HepG2 (cell line): ENCODE data around the gene MAPK13.

Source experiments
- ATF7 ChIP-seq, 2 experiments: fragments of 450-650 bp in 1 of 2; sonication (generic) in 1 of 2; formaldehyde crosslinking in 1 of 2; IDR thresholded peaks; 2 replicates each; pipeline versions ENCODE4 v1.4.0 to v1.6.1; 2016 to 2020; ENCODE audit warnings: antibody characterized with exemption in 1 of 2, mild to moderate bottlenecking in 1 of 2, missing genetic modification reagents in 1 of 2
- EHMT2 ChIP-seq: fragments of 200-600 bp; sonication (generic); IDR thresholded peaks from 2 replicates; pipeline ENCODE4 v1.7.0; 2017; ENCODE audit warnings: antibody characterized with exemption, low read depth, low read length, borderline replicate concordance
- GFI1 ChIP-seq: sonication (generic); formaldehyde crosslinking; IDR thresholded peaks from 2 replicates; pipeline ENCODE4 v1.5.0; 2020; ENCODE audit warnings: missing genetic modification reagents, mild to moderate bottlenecking, borderline replicate concordance
- KDM4B ChIP-seq: sonication (generic); formaldehyde crosslinking; IDR thresholded peaks from 2 replicates; pipeline ENCODE4 v1.4.0; 2020; ENCODE audit warnings: missing genetic modification reagents
- PITX1 ChIP-seq: sonication (generic); formaldehyde crosslinking; IDR thresholded peaks from 2 replicates; pipeline ENCODE4 v1.5.1; 2020; ENCODE audit warnings: mild to moderate bottlenecking, missing genetic modification reagents
- POLR2A ChIP-seq, 2 experiments: IDR thresholded peaks; 2 replicates each; pipeline ENCODE4 v1.6.1; 2011; ENCODE audit warnings: low read depth in 2 of 2, low read length in 2 of 2, mild to moderate bottlenecking in 1 of 2, moderate library complexity in 1 of 2; ENCODE audit not compliant: insufficient read depth in 1 of 2
- SIN3A ChIP-seq: IDR thresholded peaks from 2 replicates; pipeline ENCODE4 v1.6.1; 2011; ENCODE audit warnings: low read depth, mild to moderate bottlenecking, control low read depth, low read length, borderline replicate concordance
- SOX13 ChIP-seq, 3 experiments: fragments of 450-650 bp in 1 of 3; sonication (generic) in 1 of 3; formaldehyde crosslinking in 1 of 3; IDR thresholded peaks in 2 of 3; conservative IDR thresholded peaks in 1 of 3; 2 replicates each; pipeline versions ENCODE4 v1.5.0 to v1.6.1; 2016 to 2020; ENCODE audit warnings: antibody characterized with exemption in 1 of 3, mild to moderate bottlenecking in 1 of 3, missing compliant biosample characterization in 1 of 3, missing genetic modification reagents in 1 of 3, moderate library complexity in 1 of 3
- TCF7L2 ChIP-seq: IDR thresholded peaks from 2 replicates; pipeline ENCODE4 v1.6.1; 2011; ENCODE audit warnings: mild to moderate bottlenecking, low read depth, low read length, moderate library complexity
- YY1 ChIP-seq: IDR thresholded peaks from 2 replicates; pipeline ENCODE4 v1.6.1; 2011; ENCODE audit warnings: low read length, low read depth, moderate library complexity, mild to moderate bottlenecking; ENCODE audit not compliant: insufficient read depth, insufficient replicate concordance
- ZBTB1 ChIP-seq: sonication (generic); formaldehyde crosslinking; IDR thresholded peaks from 2 replicates; pipeline ENCODE4 v1.4.0; 2020; ENCODE audit warnings: missing genetic modification reagents, borderline replicate concordance
- ZFP90 ChIP-seq: sonication (generic); formaldehyde crosslinking; IDR thresholded peaks from 2 replicates; pipeline ENCODE4 v1.8.0; 2022; ENCODE audit warnings: missing genetic modification reagents, mild to moderate bottlenecking, inconsistent platforms, borderline replicate concordance
- TF ChIP-seq, protein P1 (sequence below): sonication (generic); formaldehyde crosslinking; IDR thresholded peaks from 2 replicates; pipeline ENCODE4 v1.5.0; 2020; ENCODE audit warnings: mild to moderate bottlenecking, missing genetic modification reagents
- TF ChIP-seq, protein P2 (sequence below): sonication (generic); formaldehyde crosslinking; IDR thresholded peaks from 2 replicates; pipeline ENCODE4 v1.5.0; 2020; ENCODE audit warnings: mild to moderate bottlenecking, missing genetic modification reagents, moderate library complexity

- no peak for TF ChIP-seq KDM4B
- TF ChIP-seq ZFP90 (CRISPR knock-in tag), result no peak
- TF ChIP-seq GFI1 (CRISPR knock-in tag), result no peak
- TF ChIP-seq, protein P1, sequence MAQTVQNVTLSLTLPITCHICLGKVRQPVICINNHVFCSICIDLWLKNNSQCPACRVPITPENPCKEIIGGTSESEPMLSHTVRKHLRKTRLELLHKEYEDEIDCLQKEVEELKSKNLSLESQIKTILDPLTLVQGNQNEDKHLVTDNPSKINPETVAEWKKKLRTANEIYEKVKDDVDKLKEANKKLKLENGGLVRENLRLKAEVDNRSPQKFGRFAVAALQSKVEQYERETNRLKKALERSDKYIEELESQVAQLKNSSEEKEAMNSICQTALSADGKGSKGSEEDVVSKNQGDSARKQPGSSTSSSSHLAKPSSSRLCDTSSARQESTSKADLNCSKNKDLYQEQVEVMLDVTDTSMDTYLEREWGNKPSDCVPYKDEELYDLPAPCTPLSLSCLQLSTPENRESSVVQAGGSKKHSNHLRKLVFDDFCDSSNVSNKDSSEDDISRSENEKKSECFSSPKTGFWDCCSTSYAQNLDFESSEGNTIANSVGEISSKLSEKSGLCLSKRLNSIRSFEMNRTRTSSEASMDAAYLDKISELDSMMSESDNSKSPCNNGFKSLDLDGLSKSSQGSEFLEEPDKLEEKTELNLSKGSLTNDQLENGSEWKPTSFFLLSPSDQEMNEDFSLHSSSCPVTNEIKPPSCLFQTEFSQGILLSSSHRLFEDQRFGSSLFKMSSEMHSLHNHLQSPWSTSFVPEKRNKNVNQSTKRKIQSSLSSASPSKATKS, result no peak
- TF ChIP-seq SIN3A, result no peak
- no peak for TF ChIP-seq YY1
- TF ChIP-seq ZBTB1, result no peak
- TF ChIP-seq, protein P2, sequence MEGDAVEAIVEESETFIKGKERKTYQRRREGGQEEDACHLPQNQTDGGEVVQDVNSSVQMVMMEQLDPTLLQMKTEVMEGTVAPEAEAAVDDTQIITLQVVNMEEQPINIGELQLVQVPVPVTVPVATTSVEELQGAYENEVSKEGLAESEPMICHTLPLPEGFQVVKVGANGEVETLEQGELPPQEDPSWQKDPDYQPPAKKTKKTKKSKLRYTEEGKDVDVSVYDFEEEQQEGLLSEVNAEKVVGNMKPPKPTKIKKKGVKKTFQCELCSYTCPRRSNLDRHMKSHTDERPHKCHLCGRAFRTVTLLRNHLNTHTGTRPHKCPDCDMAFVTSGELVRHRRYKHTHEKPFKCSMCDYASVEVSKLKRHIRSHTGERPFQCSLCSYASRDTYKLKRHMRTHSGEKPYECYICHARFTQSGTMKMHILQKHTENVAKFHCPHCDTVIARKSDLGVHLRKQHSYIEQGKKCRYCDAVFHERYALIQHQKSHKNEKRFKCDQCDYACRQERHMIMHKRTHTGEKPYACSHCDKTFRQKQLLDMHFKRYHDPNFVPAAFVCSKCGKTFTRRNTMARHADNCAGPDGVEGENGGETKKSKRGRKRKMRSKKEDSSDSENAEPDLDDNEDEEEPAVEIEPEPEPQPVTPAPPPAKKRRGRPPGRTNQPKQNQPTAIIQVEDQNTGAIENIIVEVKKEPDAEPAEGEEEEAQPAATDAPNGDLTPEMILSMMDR (CRISPR knock-in tag), result no peak
- TF ChIP-seq ATF7 (IDR thresholded peaks at IDR 0.05), result no peak
- no peak for TF ChIP-seq ATF7 (CRISPR knock-in tag; IDR thresholded peaks at IDR 0.05)
- TF ChIP-seq TCF7L2, result no peak
- TF ChIP-seq EHMT2, result no peak
- TF ChIP-seq POLR2A (IDR thresholded peaks at IDR 0.05; ENCODE audit: insufficient read depth in 1 of 2, low read depth in 2 of 2, low read length in 2 of 2), result no peak
- TF ChIP-seq SOX13 (IDR thresholded peaks at IDR 0.05), result no peak
- no peak for TF ChIP-seq SOX13 (CRISPR knock-in tag; conservative IDR thresholded peaks at IDR 0.05 in 1 of 2, IDR thresholded peaks at IDR 0.05 in 1 of 2)
- no peak for TF ChIP-seq PITX1 (CRISPR knock-in tag)
Observed at GRCh38 chr6:36170704-36171103, 40.4 kb downstream of the MAPK13 start.
